Measurements from ENCODE around the gene ALK.
A peak's percentile ranks its signal among the peaks of the same experiment; 100 is the strongest.

The ALK gene

GRCh38 chr2:29528891-29529520 lies 392.4 kb downstream of the ALK start:
- peak; percentile 19 to 24 for DNase-seq (ENCODE audit: low read depth in 2 of 2)

DNA sequence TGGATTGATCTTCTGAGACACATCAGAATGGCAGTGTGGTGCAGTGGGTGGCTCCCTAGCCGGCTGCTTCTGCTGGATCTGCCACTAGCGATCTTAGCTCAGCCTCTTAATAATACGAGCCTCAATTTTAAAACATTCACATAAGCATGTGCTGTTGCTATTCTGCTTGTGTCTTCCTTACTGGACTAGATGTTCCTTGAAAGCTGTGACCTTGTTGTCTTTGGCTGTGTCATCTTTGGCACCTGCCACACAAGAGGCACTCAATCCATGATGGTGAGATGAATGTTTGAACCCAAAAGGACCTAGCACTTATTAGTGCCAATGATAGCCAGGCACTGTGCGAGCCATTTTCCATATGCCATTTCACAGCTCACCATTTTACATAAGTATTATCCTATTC lies 393.0 kb downstream of the ALK start:
- DNase-seq (ENCODE audit: low read depth in 2 of 2): no peak

GRCh38 chr2:29527947-29528346 lies 393.4 kb downstream of the ALK start:
- no peak for DNase-seq (ENCODE audit: low read depth in 2 of 2)

GRCh38 chr2:29526587-29527586 lies 394.5 kb downstream of the ALK start:
- DNase-seq (ENCODE audit: low read depth in 2 of 2): no peak

GRCh38 chr2:29525921-29526320 lies 395.5 kb downstream of the ALK start:
- no peak for DNase-seq (ENCODE audit: low read depth in 2 of 2)

- DNase-seq (ENCODE audit: low read depth in 2 of 2): no peak
Observed at GRCh38 chr2:29524652-29525051, 396.7 kb downstream of the ALK start.

DNA sequence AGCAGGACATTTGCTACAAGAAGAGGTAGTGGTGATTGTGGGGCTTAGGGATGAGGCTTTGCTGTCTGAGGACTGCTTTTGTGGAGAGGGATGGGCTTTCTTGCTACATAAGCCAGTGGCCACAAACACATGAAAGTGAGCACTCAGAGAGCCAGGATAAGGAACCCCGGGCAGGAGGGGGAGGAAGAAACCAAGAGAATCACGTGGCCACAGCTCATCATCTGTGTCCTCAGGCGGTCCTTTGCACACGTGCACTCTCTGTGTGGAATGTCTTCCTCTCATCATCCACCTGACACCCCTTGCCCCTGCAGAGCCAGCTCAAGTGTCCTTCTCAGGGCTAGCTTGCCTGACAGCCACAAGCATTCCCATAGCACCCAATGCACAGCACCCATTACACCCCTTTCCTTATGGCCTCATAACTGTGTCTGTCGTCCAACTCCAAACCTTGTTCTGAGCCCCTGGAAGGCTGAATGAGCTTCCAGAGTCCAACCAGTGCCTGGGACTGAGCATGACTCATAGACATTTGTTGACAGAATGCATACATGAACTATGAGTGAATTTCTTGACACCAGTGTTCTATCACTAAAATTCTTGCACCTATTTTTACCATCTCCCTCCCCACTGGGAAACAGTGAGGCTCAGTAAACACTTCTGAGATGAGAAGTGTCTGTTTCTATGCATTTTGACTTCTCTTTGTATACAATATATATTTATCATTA lies 398.3 kb downstream of the ALK start:
- DNase-seq (ENCODE audit: low read depth in 2 of 2): no peak

GRCh38 chr2:29520001-29520400 lies 401.4 kb downstream of the ALK start:
- no peak for DNase-seq (ENCODE audit: low read depth in 2 of 2)

DNA sequence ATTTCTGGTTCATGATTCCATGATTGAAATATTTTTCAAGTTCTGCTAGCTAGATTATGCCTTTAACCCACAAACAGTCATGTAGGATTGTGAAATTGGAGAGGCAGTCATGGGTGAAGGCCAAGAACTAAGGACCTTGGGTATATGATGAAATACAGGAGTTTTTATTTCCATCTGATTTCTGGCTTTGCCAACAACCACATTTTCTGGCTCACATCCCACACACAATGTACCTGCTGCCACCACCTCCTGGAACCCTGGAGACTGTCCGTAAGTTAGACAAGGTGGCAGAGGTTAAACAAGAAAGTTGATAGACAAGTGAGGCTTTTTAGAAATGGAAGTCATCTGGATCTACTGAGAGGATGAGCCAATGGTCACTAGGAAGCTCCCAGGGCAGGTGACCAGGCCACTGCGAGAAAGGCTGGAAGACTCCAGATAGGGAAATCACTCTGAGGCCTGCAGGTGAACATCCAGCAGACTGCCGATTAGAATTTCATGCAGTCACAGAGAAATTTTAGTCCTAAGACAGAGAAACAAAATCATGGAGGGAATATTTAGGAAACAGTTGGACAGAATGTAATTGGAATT lies 402.0 kb downstream of the ALK start:
- DNase-seq (ENCODE audit: low read depth in 2 of 2): no peak

- no peak for DNase-seq (ENCODE audit: low read depth in 2 of 2)
Observed at GRCh38 chr2:29518646-29519337, 402.6 kb downstream of the ALK start.

GRCh38 chr2:29518010-29518409 lies 403.4 kb downstream of the ALK start:
- DNase-seq (ENCODE audit: low read depth in 2 of 2): no peak

DNA sequence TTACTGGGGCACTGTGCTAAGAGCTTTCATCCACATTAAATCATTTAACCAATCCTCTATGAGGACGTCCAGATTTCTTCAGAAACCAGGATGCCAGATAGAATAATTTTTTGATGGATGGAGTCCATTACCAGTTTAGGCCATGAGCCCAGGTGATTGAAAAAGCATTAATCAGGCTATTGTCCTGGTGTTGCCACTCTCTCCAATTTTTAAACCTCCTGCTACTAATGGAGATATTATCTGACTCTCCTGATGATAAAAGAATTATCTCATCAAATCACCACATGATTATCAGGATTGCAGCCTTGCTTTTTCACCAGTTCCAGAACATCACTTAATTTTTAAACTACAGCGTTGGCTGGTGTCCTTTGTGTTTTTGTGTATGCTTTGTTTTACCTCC lies 404.0 kb downstream of the ALK start:
- no peak for DNase-seq (ENCODE audit: low read depth in 2 of 2)

DNA sequence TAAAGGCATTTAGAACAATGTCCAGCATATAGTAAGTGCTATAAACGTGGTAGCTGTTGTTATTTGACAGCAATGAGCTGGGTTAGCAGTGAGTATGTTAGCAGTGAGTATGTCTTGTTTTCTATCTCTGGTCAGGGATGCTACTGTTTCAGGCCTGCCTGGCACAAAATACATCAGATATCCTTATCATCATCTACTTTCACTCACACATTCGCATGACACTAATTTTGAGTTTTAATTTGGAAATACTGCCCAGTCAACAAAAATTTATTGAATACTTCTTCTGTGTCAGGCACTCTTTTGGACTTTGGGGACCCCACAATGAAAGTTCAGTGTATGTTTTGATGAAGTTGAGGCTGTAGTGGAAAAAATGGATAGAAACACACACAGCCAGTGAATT lies 404.6 kb downstream of the ALK start:
- DNase-seq (ENCODE audit: low read depth in 2 of 2): no peak

DNA sequence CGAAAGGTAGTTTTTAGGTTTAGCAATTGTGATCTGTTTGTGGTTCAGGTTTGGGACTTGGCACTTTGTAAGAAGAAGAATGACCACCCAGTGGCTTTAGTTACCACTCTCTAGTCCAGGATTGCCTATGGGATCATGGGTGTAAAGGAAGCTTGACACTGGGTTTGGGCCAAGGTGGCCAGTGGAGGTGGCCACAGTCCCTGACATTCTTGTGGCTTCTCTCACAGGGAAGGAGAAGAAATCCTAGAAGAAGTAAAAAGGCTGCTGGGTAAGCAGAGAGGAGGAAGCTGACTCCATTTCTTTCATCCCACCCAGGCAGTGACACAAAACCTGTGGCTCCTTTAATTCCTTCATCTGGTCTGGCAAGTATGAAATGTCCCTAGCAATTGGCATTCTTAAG lies 411.5 kb downstream of the ALK start:
- DNase-seq (ENCODE audit: low read depth in 2 of 2): no peak

- DNase-seq (ENCODE audit: low read depth in 2 of 2): no peak
Observed at GRCh38 chr2:29509397-29509796, 412.0 kb downstream of the ALK start.

DNA sequence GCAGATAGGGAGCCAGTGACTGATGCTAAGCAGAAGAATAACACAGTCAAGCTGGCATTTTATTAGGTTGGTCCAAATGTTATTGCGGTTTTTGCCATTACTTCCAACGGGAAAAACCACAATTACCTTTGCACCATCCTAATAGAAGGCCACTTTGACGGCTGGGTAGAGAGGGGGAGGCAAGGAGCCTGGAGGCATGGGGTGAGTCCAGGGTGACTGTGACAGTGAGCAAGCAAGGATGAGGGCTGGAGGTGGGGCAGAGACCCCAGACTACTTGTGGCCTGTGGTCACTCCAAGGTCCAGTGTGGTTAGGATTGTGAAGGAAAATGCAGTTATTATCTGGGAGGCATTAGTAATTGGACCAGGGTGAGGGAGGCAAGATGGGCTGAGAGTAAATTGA lies 416.6 kb downstream of the ALK start:
- DNase-seq (ENCODE audit: low read depth in 2 of 2): no peak

GRCh38 chr2:29502460-29502911 lies 418.9 kb downstream of the ALK start:
- DNase-seq (ENCODE audit: low read depth in 2 of 2): no peak

GRCh38 chr2:29497375-29497774 lies 424.0 kb downstream of the ALK start:
- no peak for DNase-seq (ENCODE audit: low read depth in 2 of 2)

DNA sequence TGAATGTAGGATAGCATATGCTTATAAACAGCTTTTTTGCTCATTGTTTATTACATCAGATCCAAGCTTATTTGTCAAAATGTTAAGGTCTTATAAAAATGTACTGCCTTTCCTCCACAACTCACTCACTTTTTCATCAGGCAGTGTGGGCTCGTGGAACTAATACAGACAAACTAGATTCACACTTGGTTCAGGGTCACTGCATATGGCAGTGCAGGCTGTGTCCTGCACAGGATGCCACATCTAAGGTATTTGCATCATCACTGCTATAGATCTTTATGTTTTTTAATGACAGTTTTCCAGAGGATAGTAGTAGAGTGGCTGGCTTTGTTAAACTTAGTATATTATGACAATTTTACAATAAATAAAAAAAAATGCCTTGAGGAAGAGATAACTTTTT lies 425.2 kb downstream of the ALK start:
- DNase-seq (ENCODE audit: low read depth in 2 of 2): no peak

DNA sequence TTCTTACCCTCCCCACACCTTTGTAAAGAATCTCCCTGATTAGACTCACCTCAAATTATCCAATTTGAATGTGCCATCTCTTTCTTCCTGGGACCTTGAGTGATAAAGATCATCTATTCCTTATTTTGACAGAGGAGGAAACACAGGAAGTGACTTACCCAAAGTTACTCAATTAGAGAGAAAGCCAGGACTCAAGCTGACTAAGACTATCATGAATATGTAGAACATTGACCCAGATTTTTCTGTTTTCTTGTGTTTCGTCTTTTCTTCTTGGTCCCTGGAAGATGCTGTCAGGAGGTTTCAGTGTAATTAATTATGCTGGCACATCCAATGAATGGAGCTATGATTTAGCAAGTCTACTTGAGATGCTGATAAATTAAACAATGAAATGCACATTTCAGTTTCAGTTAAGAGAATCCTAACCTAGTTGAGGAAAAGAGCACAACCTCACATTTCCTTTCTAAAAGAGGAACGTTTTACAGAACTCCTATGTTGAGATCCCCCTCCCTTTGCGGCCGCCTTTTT lies 425.8 kb downstream of the ALK start:
- no peak for DNase-seq (ENCODE audit: low read depth in 2 of 2)

GRCh38 chr2:29495068-29495467 lies 426.3 kb downstream of the ALK start:
- no peak for DNase-seq (ENCODE audit: low read depth in 2 of 2)

Data from stimulated activated CD8-positive, alpha-beta memory T cell treated with anti-CD3 and anti-CD28 coated beads, Interleukin-2, amount 100 ng/mL, for 48 hours (primary cell).